GM10847 (cell line): ENCODE measurements around the gene CDK8.

Experiments
- POLR2A ChIP-seq: IDR thresholded peaks from 2 replicates; pipeline ENCODE4 v1.6.1; 2011; ENCODE audit not compliant: insufficient read length; ENCODE audit errors: extremely low read depth

The CDK8 gene

GRCh38 chr13:26246154-26246553 lies 7.8 kb upstream of the CDK8 start:
- no peak for TF ChIP-seq POLR2A

GRCh38 chr13:26247011-26247410 lies 6.9 kb upstream of the CDK8 start:
- TF ChIP-seq POLR2A = no peak

DNA sequence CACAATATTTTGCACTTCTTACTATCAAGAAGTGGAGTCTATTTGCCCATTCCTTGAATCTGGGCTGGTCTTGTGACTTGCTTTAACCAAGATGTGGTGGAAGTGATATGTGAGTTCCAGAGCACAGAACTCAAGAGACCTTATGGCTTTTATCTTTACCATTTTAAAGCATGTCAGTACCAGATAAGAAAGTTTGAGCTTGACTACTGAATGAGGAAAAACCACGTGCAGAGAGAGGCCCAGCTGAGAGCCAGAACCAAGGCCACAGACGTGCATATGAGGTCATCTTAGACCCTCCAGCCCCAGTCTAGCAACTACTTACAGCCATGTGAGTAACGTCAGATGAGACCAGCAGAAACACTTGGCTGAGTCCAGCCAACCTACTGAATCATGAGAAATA lies 6.3 kb upstream of the CDK8 start:
- TF ChIP-seq POLR2A = no peak

GRCh38 chr13:26249551-26249950 lies 4.4 kb upstream of the CDK8 start:
- TF ChIP-seq POLR2A = no peak

GRCh38 chr13:26253262-26253786 lies 605 bp upstream of the CDK8 start:
- no peak for TF ChIP-seq POLR2A

DNA sequence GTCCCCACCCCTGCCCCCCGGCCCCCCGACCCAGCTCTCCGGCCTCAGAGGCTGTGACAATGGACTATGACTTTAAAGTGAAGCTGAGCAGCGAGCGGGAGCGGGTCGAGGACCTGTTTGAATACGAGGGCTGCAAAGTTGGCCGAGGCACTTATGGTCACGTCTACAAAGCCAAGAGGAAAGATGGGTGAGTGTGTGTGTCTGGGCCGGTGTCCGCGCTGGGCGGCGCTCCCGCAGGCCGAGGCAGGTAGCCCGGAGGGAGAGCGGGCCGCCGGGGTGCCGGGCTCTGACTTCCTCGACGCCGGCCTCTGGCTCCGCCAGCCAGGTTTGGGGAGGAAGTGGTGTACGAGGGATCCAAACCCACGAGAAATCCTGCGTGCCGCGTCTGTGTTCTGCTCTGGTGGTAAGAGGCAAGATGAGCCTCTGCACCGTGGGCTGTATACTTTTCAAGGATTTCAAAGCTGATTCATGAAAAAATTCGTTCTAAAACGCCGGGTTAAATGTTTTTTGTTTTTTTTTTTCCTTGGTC lies 718 bp downstream of the CDK8 start:
- TF ChIP-seq POLR2A = no peak

DNA sequence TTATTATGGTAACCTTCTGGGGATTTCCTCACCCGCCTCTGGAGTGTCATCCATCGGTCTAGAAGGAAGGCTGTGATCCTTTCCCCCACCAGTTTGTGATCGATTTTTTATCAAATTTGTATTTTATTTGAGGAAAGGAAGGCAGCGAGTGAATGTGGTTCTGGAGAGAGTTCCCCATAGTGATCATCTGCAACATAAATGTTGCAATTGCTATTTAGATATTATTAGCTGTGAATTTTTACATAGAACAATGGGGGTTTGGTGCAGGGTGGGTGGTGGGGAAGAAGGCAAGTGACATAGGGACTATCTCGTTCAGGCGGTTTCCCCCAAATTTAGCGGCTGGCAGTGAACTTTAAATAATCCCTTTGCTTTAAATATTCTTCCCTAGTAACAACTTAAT lies 1.2 kb downstream of the CDK8 start:
- TF ChIP-seq POLR2A = no peak

DNA sequence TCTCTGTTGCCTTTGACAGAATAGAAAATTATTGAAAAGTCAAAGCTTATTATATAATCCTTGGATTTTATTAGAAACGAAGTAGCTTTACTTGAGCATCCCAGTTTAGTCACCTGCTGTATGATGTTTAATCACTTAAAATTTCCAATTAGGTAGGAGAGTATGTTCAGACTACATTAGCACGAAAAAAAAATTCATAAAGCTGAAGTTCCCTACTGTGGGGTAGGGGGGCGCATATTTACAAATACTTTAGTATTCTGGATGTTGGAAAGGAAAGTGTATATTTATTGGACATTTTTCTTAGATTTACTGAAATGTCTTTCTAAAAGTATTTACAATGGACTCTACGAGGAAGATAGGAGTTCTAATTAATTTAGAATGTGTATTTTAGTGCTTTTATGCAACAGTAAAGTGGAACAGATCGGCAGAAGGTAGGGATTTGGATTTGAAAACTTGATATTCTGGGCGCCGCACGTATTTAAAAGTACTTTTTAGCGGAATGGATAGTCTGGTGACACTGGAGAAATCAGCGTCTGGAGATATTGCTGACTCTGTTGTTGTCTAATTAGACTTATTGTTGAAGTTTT lies 1.9 kb downstream of the CDK8 start:
- TF ChIP-seq POLR2A = no peak

DNA sequence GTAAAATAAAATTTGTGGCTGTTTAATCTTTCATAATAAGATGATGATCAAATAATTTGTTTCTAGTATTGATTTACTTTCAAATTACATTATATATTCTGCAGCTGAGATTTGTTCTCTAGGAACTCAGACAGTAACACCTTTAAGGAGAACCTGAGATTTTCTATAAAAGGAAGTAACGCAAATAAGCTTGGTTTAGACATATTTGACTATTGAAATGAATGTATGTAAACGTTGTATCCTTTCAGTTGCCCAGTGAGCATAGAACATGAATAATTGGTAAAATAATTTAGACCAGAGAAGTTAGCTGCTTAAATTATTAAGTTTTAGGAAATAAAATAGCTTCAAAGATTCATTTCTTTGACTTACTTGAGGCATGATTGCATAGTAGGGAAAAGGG lies 3.1 kb downstream of the CDK8 start:
- no peak for TF ChIP-seq POLR2A

DNA sequence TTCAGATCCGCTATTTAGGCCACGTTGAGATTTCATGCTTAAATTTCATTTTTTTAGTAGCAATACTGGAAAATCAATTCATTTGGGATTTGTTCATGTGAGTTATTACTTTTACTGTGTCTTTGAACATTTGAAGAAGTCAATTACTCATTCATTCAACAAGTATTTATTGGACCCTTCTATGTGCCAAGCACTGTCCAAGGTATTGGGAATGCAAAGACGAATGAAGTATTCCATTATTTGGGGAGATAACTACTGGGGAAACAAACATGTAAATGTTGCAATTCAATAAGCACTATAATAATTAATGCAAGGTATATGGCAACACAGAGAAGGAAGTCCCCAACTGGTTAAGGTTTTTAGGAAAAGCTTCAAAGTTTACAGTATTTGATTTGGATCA lies 5.7 kb downstream of the CDK8 start:
- TF ChIP-seq POLR2A = no peak

DNA sequence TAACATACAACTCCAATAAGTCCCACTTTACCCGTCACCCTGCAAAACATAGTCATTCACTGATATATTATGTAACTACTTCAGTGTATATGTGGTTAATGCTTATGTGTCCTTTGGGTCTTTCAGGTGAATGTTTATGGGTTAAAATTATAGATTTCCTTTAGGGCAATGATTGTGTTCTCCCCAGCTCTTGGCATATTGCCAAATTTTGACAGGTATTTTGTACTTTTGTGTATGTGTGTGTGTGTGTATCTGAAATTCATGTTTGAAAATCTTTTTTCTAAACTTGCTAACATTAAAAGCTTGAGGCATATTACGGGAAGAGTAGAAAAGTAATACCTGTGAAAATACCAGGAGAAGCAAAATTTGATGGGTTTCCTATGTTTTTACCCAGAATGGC lies 8.2 kb downstream of the CDK8 start:
- no peak for TF ChIP-seq POLR2A

DNA sequence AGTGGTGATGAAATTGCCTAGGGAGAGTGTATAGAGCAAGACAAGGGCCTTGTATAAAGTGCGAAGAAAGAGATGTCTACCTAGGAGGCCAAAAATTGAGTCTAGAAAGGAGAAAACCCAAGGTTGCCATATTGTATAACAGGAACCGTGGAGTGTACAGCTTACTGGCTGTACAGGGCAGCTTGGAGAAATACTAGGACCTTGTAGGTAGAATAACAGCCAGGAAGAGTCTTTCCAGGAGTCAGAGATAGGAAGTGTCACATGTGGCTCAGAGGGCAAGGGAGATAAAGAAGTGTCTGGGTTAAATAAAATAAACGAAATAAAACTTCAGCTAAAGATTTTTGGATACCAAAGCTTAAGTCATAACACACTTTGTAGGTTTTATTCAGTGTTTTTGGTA lies 12.4 kb downstream of the CDK8 start:
- no peak for TF ChIP-seq POLR2A

GRCh38 chr13:26270707-26271106 lies 16.8 kb downstream of the CDK8 start:
- TF ChIP-seq POLR2A = no peak

- no peak for TF ChIP-seq POLR2A
Measured at GRCh38 chr13:26272621-26273020, 18.7 kb downstream of the CDK8 start.

DNA sequence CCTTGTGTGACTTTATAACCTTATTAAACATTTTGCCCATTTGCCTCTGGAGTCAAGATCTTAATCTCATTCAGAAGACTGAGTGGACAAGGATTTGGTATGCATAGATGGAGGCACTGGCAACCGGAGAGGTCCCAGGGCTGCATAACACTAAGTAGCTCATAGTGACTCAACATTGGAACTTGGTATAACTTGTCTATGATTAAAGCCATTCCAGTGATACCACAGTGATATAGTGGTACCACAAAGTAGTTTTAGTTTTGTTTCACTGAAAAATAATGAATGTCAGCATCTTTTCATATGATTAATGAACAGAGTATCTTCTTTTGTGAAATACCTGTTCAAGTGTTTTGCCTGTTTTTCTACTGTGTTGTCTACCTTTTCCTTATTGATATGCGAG lies 26.4 kb downstream of the CDK8 start:
- no peak for TF ChIP-seq POLR2A

DNA sequence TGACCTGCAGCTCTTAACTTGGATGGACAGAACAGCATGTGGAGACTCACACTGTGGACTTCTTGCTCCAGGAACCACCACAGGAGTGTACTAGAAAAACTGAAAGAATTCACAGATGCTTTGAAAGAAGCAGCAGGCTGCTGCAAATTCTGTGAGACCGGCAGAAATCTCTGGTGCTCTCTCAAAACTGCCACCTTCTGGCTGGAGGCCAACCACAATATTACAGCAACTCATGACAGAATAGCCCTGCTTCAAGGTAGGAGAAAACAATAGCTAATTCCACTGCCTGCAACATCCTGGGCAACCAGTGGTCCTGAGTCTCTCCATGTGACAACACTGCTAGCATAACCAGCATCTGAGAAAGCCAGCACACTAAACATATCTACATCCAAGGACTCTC lies 26.9 kb downstream of the CDK8 start:
- TF ChIP-seq POLR2A = no peak

DNA sequence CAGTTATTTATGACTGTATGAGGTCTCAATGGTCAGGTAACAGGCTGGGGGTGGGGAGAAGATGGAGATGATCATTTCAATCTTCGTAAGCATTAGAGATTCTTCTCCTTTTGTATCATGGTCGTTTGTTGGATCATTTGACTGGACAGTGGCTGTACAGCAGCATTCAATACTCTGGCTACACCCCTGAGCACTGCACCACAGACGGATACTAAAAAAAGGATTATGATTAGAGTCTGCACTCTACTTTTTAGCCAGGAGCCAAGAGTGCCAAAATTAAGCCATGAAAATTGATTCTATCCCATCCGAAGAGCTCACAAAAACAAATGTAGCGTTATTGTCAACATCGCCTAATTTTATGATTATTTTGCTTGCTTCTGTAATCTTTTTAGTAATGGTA lies 41.9 kb downstream of the CDK8 start:
- TF ChIP-seq POLR2A = no peak
